Keratinocyte (primary cell): ENCODE results near the gene SUN3. TPM values are rescaled to one million over a fixed set of nuclear protein-coding genes. Genes with fewer than 3 reads are reported as not detected.
"Not testable (repeated sequence)": the region's sequence is repeated elsewhere in the genome, so short reads cannot be mapped to it uniquely, and the experiment has no call there.

Source experiments
- DNase-seq: peaks from one replicate; pipeline ENCODE4 v3.0.0-alpha.2; 2011; ENCODE audit warnings: low read depth, missing footprints, low spot score
- FAIRE-seq: peaks from 2 replicates; lab custom pipeline; 2011; peaks lifted over from hg19 to GRCh38; lab: Jason Lieb, UNC
- H2AFZ ChIP-seq: 2 replicates; pipeline ENCODE4 v1.6.0; 2012; ENCODE audit warnings: low read length, control low read depth, inconsistent platforms; ENCODE audit not compliant: control insufficient read depth
- H3K27ac ChIP-seq: 2 replicates; pipeline ENCODE4 v1.5.1; 2011; ENCODE audit warnings: low read length; ENCODE audit not compliant: control insufficient read depth, insufficient read depth
- H3K27me3 ChIP-seq: 3 replicates; pipeline ENCODE4 v1.6.0; 2011; ENCODE audit warnings: low read length; ENCODE audit not compliant: control insufficient read depth, insufficient read depth; ENCODE audit errors: extremely low read depth
- H3K36me3 ChIP-seq, 2 experiments: 2 replicates in 1 of 2; 3 replicates in 1 of 2; pipeline ENCODE4 v1.5.1; 2011; ENCODE audit warnings: low read length in 2 of 2, mild to moderate bottlenecking in 1 of 2; ENCODE audit not compliant: control insufficient read depth in 2 of 2, insufficient read depth in 2 of 2; ENCODE audit errors: extremely low read depth in 1 of 2
- H3K4me1 ChIP-seq: 3 replicates; pipeline ENCODE4 v1.5.1; 2011; ENCODE audit warnings: low read length; ENCODE audit not compliant: control insufficient read depth, insufficient read depth; ENCODE audit errors: extremely low read depth
- H3K4me2 ChIP-seq: 3 replicates; pipeline ENCODE4 v1.6.0; 2011; ENCODE audit warnings: low read depth, low read length; ENCODE audit not compliant: control insufficient read depth, insufficient read depth; ENCODE audit errors: extremely low read depth
- H3K4me3 ChIP-seq, 3 experiments: fragments of 200-600 bp in 1 of 3; sonication (generic) in 1 of 3; 2 replicates in 2 of 3; 3 replicates in 1 of 3; pipeline ENCODE4 v1.5.1; 2011 to 2016; ENCODE audit warnings: low read length in 3 of 3, mild to moderate bottlenecking in 3 of 3, control low read depth in 2 of 3, inconsistent platforms in 1 of 3, low read depth in 1 of 3, mixed read lengths in 1 of 3, mixed run types in 1 of 3, moderate library complexity in 1 of 3; ENCODE audit not compliant: control insufficient read depth in 2 of 3, insufficient read depth in 2 of 3; ENCODE audit errors: extremely low read depth in 1 of 3
- H3K79me2 ChIP-seq: 2 replicates; pipeline ENCODE4 v1.6.0; 2012; ENCODE audit warnings: low read length; ENCODE audit not compliant: control insufficient read depth, insufficient read depth
- H3K9ac ChIP-seq: 3 replicates; pipeline ENCODE4 v1.6.0; 2011; ENCODE audit warnings: low read length; ENCODE audit not compliant: control insufficient read depth, insufficient read depth; ENCODE audit errors: extremely low read depth
- H3K9me1 ChIP-seq: 3 replicates; pipeline ENCODE4 v1.6.0; 2011; ENCODE audit warnings: low read length; ENCODE audit not compliant: control insufficient read depth, insufficient read depth; ENCODE audit errors: extremely low read depth
- H3K9me3 ChIP-seq: 2 replicates; pipeline ENCODE4 v1.5.1; 2012; ENCODE audit warnings: low read depth, low read length; ENCODE audit not compliant: control insufficient read depth
- H4K20me1 ChIP-seq: 3 replicates; pipeline ENCODE4 v1.6.0; 2011; ENCODE audit warnings: low read length; ENCODE audit not compliant: control insufficient read depth, insufficient read depth; ENCODE audit errors: extremely low read depth
- EZH2 ChIP-seq: IDR thresholded peaks from one replicate; pipeline ENCODE4 v1.6.1; 2012; ENCODE audit warnings: inconsistent platforms, mild to moderate bottlenecking, low read length, moderate library complexity
- dilution Hi-C: fragments of 300-500 bp; cut with MboI; formaldehyde crosslinking; loops from one replicate; pipeline ENCODE4 v1.7.0; 2020; ENCODE audit warnings: low sequenced_read_pairs; ENCODE audit not compliant: extremely low pct_ligation_motif_present
- polyA plus RNA-seq, 5 experiments: library from polyadenylated mRNA; depleted of rRNA in 3 of 5; stranded (reverse) in 3 of 5; stranded (forward) in 1 of 5; unstranded in 1 of 5; fragments of >200 nt; gene quantifications; 1 replicate in 1 of 5; 2 replicates in 3 of 5; 3 replicates in 1 of 5; pipeline versions ENCODE4 v1.2.1 to v1.2.3, GENCODE V29; 2011 to 2012; ENCODE audit warnings: missing spikeins in 2 of 5, low read depth in 1 of 5, low replicate concordance in 1 of 5
- TF ChIP-seq, protein P1 (sequence below), 3 experiments: IDR thresholded peaks in 1 of 3; conservative IDR thresholded peaks in 1 of 3; optimal IDR thresholded peaks in 1 of 3; 2 replicates in 2 of 3; 3 replicates in 1 of 3; pipeline versions ENCODE3 to v1.5.1; 2011; ENCODE audit warnings: low read length in 3 of 3, mild to moderate bottlenecking in 3 of 3, moderate library complexity in 2 of 3, control low read depth in 1 of 3, inconsistent platforms in 1 of 3; ENCODE audit not compliant: insufficient read depth in 2 of 3; ENCODE audit errors: extremely low read depth in 1 of 3

Gene SUN3
- polyA plus RNA-seq, 1 donor (not counting 4 experiments of a cell fraction or from before 2014, with no cell fraction given), result not detected

DNA sequence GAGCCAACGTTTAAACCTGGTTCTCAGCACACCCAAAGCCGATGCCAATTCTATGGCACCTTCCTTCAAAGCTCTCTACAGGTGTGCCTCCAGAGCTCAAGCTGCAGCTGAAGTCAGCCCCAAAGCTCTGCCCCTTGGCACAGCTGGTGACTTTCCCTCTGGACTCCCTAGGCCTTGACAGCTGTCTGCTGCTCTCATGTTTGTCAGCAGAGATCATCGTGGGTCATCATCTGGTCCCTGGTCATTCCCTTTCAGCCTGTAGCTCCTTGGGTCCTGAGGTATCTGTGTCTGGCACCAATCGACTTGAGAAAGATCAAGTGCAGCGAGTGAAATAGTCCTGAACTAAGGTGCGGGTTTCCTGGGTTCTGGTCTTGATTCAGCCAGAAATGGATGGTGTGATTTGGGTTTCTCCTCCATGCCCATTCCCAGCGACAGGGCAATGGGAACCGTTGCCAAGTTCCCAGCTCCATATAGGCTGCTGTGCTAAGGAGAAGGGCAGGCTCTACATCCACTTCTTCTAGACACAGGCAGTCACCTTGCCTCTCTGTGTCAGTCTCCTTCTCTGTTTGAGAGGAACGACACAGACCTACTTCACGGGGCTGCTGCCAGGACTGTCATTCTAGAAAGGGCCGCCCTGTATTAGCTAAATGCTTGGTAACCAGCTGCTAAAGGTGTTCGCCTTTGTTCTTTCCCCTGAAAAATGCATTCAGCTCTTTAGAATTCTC is 84.2 kb downstream of the SUN3 start:
- Histone ChIP-seq H3K36me3 (no peaks in the 10 kb centered on the region), H4K20me1 (no peaks in the 10 kb centered on the region), H3K4me2 (no peak overlapping the region), H3K79me2 (no peaks in the 10 kb centered on the region), H3K9me3 (no peaks in the 10 kb centered on the region), H3K9ac (no peak overlapping the region), H3K4me1 (peaks cover 6% of the 10 kb centered on the region), H2AFZ (no peak overlapping the region), H3K9me1 (no peaks in the 10 kb centered on the region), H3K4me3 (no peak overlapping the region), H3K27me3 (no peaks in the 10 kb centered on the region), H3K27ac (no peak overlapping the region)
- dilution Hi-C loops, result no loop called here
- FAIRE-seq (no peak), DNase-seq (no peak)
- no peak for TF ChIP-seq EZH2
- TF ChIP-seq, protein P1, sequence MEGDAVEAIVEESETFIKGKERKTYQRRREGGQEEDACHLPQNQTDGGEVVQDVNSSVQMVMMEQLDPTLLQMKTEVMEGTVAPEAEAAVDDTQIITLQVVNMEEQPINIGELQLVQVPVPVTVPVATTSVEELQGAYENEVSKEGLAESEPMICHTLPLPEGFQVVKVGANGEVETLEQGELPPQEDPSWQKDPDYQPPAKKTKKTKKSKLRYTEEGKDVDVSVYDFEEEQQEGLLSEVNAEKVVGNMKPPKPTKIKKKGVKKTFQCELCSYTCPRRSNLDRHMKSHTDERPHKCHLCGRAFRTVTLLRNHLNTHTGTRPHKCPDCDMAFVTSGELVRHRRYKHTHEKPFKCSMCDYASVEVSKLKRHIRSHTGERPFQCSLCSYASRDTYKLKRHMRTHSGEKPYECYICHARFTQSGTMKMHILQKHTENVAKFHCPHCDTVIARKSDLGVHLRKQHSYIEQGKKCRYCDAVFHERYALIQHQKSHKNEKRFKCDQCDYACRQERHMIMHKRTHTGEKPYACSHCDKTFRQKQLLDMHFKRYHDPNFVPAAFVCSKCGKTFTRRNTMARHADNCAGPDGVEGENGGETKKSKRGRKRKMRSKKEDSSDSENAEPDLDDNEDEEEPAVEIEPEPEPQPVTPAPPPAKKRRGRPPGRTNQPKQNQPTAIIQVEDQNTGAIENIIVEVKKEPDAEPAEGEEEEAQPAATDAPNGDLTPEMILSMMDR (optimal IDR thresholded peaks at IDR 0.05 in 1 of 3, IDR thresholded peaks at IDR 0.05 in 1 of 3, conservative IDR thresholded peaks at IDR 0.05 in 1 of 3; ENCODE audit: extremely low read depth in 1 of 3, insufficient read depth in 2 of 3, low read length in 3 of 3), result no peak

DNA sequence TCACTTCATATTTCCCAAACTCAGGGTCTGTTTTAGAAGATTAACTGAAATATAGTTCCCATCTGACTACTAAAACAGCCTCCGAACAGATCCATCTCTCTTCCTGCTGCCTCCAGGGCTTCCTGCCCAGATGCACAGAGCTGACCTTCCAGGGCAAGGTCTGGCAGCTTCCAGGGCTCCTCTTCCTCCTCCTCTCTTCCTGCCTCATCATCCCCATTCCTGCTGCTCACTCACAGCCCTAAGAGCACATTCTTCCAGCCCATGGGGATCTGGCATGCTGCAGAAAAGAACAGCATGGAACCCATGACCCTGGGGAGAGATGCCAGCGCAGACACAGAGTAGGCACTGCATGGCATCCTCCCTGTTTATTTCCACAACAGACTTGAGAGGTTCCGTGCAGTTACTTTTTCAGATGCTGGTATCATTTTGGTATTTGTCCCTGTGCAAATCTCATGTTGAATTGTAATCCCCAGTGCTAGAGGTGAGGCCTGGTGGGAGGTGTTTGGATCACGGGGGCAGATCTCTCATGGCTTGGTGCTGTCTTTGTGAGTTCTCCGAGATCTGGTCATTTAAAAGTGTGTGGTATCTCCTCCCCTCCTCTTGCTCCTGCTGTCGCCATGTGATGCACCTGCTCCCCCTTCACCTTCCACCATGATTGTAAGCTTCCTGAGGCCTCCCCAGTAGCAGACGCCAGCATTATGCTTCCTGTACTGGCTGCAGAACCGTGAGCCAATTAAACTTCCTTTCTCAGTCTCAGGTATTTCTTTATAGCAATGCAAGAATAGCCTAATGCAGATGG is 85.0 kb downstream of the SUN3 start:
- FAIRE-seq (no peak), DNase-seq (no peak)
- H2AFZ ChIP-seq, result no peak overlapping the region
- H3K4me1 ChIP-seq, result peaks cover 6% of the 10 kb centered on the region
- H3K4me2 ChIP-seq, result no peak overlapping the region
- H3K4me3 ChIP-seq, result no peak overlapping the region
- no peaks in the 10 kb centered on the region for H4K20me1 ChIP-seq
- H3K27me3 ChIP-seq, result no peaks in the 10 kb centered on the region
- no peaks in the 10 kb centered on the region for H3K79me2 ChIP-seq
- no peak for TF ChIP-seq EZH2
- TF ChIP-seq, protein P1 (optimal IDR thresholded peaks at IDR 0.05 in 1 of 3, IDR thresholded peaks at IDR 0.05 in 1 of 3, conservative IDR thresholded peaks at IDR 0.05 in 1 of 3; ENCODE audit: extremely low read depth in 1 of 3, insufficient read depth in 2 of 3, low read length in 3 of 3), result no peak
- H3K27ac ChIP-seq, result no peak overlapping the region
- H3K9me1 ChIP-seq, result no peaks in the 10 kb centered on the region
- H3K9ac ChIP-seq, result no peak overlapping the region
- no peaks in the 10 kb centered on the region for H3K36me3 ChIP-seq
- dilution Hi-C loops, result no loop called here
- no peaks in the 10 kb centered on the region for H3K9me3 ChIP-seq

DNA sequence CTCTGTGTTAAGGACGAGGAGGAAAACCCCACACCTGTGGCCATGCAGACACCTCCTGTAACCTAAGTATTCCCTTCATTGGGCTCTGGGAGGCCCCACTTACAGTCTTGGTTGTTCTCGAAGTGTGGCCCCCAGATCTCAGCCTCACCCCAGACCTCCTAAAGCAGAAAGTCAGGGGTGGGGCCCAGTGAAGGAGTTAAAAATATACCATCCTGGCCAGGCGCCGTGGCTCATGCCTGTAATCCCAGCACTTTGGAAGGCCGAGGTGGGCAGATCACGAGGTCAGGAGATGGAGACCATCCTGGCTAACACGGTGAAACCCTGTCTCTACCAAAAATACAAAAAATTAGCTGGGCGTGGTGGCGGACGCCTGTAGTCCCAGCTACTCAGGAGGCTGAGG is 86.3 kb downstream of the SUN3 start:
- H3K79me2 ChIP-seq, H4K20me1 ChIP-seq, H3K9me1 ChIP-seq, H3K9me3 ChIP-seq, FAIRE-seq, H3K27me3 ChIP-seq, H2AFZ ChIP-seq, H3K4me3 ChIP-seq, H3K9ac ChIP-seq, H3K27ac ChIP-seq, DNase-seq, H3K36me3 ChIP-seq, H3K4me2 ChIP-seq, dilution Hi-C loops, H3K4me1 ChIP-seq: not testable (repeated sequence)
